ENCODE data around the gene C20orf96.
"Not testable (repeated sequence)": the region's sequence is repeated elsewhere in the genome, so short reads cannot be mapped to it uniquely, and the experiment has no call there.

Gene C20orf96

DNA sequence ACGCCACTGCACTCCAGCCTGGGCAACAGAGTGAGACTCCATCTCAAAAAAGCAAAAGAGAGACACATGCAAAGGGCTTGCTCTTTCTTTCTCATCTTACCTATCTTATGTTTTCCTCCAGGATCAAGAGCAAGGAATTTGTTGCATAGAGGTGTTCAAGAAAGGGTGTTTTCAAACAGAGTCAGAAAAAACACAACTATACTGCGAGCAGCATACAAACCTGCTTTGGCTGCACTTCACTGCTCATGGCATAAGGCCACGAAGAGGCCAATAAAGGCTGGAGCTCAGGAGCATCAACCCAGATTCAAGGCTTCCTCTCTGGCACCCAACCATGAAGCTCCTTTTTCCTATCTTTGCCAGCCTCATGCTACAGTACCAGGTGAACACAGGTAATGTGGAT lies 63.6 kb downstream of the C20orf96 start, which contains the start of gene DEFB129:
Gene DEFB129 (plus strand): TSS at position 301 of the 400 bp plus-strand sequence. CDS start 31 bp downstream, at position 332.
- no peak for DNase-seq

DNA sequence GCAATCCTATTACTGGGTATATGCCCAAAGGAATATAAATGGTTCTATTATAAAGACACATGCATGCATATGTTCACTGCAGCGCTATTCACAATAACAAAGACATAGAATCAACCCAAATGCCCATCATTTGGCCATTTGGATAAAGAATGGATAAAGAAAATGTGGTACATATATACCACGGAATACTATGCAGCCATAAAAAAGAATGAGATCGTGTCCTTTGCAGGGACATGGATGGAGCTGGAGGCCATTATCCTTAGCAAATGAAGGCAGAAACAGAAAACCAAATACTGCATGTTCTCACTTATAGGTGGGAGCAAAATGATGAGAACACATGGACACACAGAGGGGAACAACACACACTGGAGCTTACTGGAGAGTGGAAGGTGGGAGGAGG lies 64.7 kb downstream of the C20orf96 start:
- DNase-seq, result not testable (repeated sequence)

DNA sequence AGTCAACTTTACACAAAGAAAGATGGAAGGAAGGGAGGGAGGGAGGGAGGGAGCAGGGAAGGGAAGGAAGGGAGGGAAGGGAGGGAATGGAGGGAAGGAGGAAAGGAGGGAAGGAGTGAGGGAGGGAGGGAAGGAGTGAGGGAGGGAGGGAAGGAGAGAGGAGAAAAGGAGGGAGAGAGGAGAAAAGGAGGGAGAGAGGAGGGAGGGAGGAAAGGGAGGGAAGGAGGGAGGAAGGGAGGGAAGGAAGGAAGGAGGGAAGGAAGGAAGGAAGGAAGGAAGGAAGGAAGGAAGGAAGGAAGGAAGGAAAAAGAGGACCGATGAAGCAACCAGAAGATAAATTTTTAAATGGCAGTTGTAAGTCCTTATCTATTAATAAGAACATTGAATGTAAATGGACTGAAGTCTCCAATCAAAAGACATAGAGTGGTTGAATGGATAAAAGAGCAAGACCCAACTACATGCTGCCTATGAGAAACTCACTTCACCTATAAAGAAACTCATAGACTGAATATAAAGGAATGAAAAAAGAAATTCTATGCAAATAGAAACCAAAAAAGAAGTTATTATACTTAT lies 69.2 kb downstream of the C20orf96 start:
- no peak for DNase-seq

Data from stimulated activated naive CD4-positive, alpha-beta T cell treated with Interleukin-2 at 50 U/mL for 16 hours (primary cell).